ENCODE data around the gene RNF212.

The RNF212 gene

DNA sequence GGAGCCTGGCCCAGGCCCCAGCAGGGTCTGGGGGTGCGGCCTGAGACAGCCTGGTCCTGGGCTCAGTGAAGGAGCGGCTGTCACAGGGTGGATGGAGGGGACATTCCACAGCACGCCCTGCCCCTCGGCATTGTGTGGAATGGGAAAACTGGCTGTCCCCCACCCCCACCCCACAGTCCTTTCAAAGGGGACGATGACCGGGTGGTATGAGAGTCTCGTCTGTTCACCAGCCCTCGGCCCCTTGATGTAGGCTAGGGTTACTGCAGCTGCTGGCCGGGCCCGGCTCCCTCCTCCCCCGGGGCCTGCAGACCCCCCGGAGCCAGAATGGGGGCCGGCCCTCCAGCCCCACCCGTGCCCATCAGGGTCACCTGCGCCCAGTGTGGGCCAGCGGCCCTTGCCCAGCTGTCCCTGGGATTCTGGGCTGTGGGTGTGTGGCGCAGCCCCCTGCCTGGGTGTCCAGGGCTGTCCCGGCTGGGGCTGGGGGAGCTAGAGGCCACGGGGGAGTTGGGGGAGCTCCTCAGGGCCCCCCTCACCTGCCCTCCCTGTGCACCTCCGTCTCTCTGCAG is 90.2 kb downstream of the RNF212 start:
- TF ChIP-seq TAF1 (IDR thresholded peaks at IDR 0.05; ENCODE audit: low read depth) (no peak), FOXM1 (IDR thresholded peaks at IDR 0.05; ENCODE audit: borderline replicate concordance, low read depth) (no peak), TCF12 (IDR thresholded peaks at IDR 0.05; ENCODE audit: low read depth) (no peak), ZBTB7A (IDR thresholded peaks at IDR 0.05; ENCODE audit: low read depth) (no peak), NFIC (IDR thresholded peaks at IDR 0.05) (no peak), CREB1 (IDR thresholded peaks at IDR 0.05; ENCODE audit: low read depth) (no peak), EGR1 (IDR thresholded peaks at IDR 0.05) (no peak), TEAD4 (IDR thresholded peaks at IDR 0.05) (no peak), YY1 (IDR thresholded peaks at IDR 0.05; ENCODE audit: low read depth) (no peak)
- TF ChIP-seq, protein P1, sequence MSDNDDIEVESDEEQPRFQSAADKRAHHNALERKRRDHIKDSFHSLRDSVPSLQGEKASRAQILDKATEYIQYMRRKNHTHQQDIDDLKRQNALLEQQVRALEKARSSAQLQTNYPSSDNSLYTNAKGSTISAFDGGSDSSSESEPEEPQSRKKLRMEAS (IDR thresholded peaks at IDR 0.05), result no peak
- TF ChIP-seq, protein P2, sequence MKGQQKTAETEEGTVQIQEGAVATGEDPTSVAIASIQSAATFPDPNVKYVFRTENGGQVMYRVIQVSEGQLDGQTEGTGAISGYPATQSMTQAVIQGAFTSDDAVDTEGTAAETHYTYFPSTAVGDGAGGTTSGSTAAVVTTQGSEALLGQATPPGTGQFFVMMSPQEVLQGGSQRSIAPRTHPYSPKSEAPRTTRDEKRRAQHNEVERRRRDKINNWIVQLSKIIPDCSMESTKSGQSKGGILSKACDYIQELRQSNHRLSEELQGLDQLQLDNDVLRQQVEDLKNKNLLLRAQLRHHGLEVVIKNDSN (IDR thresholded peaks at IDR 0.05), result no peak
- TF ChIP-seq, protein P3, sequence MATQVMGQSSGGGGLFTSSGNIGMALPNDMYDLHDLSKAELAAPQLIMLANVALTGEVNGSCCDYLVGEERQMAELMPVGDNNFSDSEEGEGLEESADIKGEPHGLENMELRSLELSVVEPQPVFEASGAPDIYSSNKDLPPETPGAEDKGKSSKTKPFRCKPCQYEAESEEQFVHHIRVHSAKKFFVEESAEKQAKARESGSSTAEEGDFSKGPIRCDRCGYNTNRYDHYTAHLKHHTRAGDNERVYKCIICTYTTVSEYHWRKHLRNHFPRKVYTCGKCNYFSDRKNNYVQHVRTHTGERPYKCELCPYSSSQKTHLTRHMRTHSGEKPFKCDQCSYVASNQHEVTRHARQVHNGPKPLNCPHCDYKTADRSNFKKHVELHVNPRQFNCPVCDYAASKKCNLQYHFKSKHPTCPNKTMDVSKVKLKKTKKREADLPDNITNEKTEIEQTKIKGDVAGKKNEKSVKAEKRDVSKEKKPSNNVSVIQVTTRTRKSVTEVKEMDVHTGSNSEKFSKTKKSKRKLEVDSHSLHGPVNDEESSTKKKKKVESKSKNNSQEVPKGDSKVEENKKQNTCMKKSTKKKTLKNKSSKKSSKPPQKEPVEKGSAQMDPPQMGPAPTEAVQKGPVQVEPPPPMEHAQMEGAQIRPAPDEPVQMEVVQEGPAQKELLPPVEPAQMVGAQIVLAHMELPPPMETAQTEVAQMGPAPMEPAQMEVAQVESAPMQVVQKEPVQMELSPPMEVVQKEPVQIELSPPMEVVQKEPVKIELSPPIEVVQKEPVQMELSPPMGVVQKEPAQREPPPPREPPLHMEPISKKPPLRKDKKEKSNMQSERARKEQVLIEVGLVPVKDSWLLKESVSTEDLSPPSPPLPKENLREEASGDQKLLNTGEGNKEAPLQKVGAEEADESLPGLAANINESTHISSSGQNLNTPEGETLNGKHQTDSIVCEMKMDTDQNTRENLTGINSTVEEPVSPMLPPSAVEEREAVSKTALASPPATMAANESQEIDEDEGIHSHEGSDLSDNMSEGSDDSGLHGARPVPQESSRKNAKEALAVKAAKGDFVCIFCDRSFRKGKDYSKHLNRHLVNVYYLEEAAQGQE (IDR thresholded peaks at IDR 0.05; ENCODE audit: low read depth), result no peak

DNA sequence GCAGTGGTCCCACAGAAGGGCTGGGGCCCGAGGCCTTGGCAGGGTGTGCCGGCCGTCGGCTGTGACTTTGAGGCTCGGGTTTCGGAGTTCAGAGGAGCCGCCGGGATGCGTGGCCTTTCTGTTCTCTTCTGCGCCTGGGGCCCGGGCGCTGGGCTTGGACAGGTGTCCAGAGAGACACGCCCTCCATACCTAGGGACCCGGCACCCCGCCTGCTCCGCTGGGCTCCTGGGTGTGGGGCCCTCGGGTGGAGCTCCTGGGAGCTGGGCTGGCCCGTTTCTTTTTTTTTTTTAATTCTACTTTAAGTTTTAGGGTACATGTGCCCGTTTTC is 90.7 kb downstream of the RNF212 start:
- TF ChIP-seq EGR1 (IDR thresholded peaks at IDR 0.05) (no peak), YY1 (IDR thresholded peaks at IDR 0.05; ENCODE audit: low read depth) (no peak), CREB1 (IDR thresholded peaks at IDR 0.05; ENCODE audit: low read depth) (no peak), NFIC (IDR thresholded peaks at IDR 0.05) (no peak), ZBTB7A (IDR thresholded peaks at IDR 0.05; ENCODE audit: low read depth) (no peak), TCF12 (IDR thresholded peaks at IDR 0.05; ENCODE audit: low read depth) (no peak), RAD21 (IDR thresholded peaks at IDR 0.05; ENCODE audit: low read depth) (no peak), EP300 (IDR thresholded peaks at IDR 0.05; ENCODE audit: borderline replicate concordance) (no peak), FOXM1 (IDR thresholded peaks at IDR 0.05; ENCODE audit: borderline replicate concordance, low read depth) (no peak), CEBPB (IDR thresholded peaks at IDR 0.05) (no peak), TEAD4 (IDR thresholded peaks at IDR 0.05) (no peak), TAF1 (IDR thresholded peaks at IDR 0.05; ENCODE audit: low read depth) (no peak)
- TF ChIP-seq, protein P1 (IDR thresholded peaks at IDR 0.05), result no peak
- TF ChIP-seq, protein P3 (IDR thresholded peaks at IDR 0.05; ENCODE audit: low read depth), result no peak
- TF ChIP-seq, protein P2 (IDR thresholded peaks at IDR 0.05), result no peak

DNA sequence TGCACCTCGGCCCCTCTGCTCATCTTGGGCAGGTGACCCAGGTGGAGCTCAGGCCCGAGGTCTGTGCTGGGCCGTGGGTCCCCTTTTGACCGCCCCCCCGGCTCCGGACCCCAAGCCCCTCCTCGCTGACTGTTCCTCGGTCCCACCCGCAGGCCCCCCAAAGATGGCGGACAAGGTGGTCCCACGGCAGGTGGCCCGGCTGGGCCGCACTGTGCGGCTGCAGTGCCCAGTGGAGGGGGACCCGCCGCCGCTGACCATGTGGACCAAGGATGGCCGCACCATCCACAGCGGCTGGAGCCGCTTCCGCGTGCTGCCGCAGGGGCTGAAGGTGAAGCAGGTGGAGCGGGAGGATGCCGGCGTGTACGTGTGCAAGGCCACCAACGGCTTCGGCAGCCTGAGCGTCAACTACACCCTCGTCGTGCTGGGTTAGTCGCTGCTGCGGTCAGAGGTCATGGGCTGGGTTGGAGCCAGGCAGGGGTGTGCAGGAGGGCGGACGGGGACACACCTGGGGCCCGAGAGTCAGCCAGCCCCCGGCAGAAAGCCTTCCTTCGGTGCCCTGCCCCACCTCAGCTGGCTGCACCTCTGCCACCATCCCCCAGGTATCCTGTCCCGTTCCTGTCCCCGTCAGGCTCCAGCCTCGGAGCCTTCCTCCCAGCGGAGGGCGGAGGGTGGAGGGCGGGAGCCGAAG is 91.2 kb downstream of the RNF212 start:
- no peak for TF ChIP-seq NFIC (IDR thresholded peaks at IDR 0.05)
- no peak for TF ChIP-seq YY1 (IDR thresholded peaks at IDR 0.05; ENCODE audit: low read depth)
- TF ChIP-seq EGR1 (IDR thresholded peaks at IDR 0.05), result no peak
- TF ChIP-seq CEBPB (IDR thresholded peaks at IDR 0.05), result no peak
- TF ChIP-seq, protein P1 (IDR thresholded peaks at IDR 0.05), result no peak

Measured in Ishikawa (cell line).